Measurements from ENCODE around the gene CYP2A6.
A peak's percentile ranks its signal among the peaks of the same experiment; 100 is the strongest.
"Not testable (repeated sequence)": the region's sequence is repeated elsewhere in the genome, so short reads cannot be mapped to it uniquely, and the experiment has no call there.

CYP2A6 gene

DNA sequence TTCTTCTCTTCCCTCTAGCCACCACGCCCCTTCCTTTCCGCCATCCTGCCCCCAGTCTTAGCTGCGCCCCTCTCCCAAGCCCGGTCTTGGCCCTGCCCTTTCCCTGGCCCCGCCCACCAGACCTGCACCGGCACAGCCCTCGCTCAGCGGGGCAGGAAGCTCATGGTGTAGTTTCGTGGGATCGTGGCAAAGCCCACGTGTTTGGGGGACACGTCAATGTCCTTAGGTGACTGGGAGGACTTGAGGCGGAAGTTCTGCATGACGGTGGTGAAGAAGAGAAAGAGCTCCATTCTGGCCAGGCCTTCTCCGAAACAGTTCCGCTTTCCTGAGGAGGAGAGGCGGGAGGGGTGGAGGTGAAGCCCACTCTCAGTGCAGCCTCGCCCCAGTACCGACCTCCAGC, 6.6 kb downstream of the CYP2A6 start:
- not testable (repeated sequence) for DNase-seq (ENCODE audit: low read depth)

DNA sequence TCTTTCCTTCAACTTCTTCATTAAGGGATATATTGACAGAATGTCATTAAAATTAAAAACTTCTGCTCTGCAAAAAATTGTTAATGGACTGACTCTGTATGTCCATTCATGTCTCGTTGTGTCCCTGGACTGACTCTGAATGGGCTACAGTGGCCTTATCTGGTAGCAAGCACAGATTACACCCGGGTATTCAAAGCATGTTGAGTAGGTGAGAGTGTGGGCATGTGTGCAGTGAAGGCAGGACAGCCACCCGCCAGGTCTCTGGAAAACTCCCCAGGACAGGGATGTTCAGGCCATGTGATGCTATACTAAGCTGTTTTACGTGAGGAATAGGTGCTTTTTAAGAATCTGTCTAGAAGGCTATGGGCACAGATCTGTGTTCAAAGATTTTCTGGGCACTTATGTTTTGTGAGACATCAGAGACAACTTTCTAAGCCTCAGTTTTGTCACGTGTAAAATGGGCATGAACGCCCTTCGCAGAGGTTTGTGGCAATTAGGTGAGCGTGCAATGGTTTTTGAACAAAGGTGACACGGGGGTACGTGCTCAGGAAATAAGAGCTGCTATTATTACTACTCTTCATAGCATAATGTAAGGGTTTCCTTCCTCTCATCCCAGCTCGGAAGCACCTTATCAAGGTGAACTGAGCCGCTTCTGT, 7.1 kb downstream of the CYP2A6 start:
- not testable (repeated sequence) for DNase-seq (ENCODE audit: low read depth)

DNA sequence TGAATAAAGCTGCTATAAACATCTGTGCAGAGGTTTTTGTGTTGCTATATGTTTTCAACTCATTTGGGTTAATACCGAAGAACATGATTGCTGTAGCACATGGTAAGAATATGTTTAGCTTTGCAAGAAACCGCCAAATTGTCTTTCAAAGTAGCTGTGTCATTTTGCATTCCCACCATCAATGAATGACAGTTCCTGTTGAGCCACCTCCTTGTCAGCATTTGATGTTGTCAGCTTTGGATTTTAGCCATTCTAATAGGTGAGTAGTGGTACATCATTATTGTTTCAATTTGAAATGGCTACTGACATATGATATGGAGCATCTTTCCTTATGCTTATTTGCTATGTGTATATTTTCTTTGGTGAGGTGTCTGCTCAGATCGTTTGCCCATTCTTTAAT, 8.2 kb downstream of the CYP2A6 start:
- not testable (repeated sequence) for DNase-seq (ENCODE audit: low read depth)

DNA sequence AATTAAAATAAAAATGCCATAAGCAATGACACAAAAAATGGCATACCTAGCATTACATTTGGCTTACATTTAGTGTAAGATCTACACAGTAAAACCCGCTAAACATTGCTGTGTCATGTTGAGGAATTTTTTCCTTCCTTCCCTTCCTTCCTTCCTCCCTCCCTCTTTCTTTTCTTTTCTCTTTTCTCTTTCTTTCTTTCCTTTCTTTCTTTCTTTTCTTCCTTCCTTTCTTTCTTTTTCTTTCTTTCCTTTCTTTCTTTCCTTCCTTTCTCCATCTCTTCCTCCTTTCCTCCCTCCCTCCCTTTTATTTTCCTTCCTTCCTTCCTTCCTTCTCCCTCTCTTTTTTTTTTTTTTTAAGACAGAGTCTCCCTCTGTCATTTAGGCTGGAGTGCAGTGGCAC, 11.8 kb downstream of the CYP2A6 start:
- not testable (repeated sequence) for DNase-seq (ENCODE audit: low read depth)

DNA sequence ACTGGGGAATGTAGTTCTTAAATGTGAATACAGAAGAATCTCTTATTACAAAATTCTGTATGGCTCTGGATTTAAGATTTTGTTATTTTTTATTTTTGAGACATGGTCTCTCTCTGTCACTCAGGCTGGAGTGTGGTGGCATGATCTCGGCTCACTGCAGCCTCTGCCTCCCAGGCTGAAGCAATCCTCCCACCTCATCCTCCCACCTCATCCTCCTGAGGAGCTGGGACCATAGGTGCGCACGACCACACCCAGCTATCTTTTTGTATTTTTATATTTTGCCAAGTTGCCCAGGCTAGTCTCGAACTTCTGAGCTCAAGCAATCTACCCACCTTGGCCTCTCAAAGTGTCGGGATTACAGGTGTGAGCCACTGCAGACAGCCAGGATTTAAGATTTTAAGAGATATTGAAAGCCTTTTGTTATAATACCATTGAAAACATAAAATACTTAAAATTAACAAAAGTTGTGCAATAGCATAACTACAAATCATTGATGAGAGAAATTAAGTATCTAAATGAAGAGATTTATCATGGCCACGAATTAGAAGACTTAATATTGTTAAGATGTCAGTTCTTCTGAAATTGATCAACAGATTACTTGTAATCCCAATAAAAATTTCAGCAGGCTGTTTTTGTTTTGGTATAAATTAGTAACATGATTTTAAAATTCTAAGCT, 13.4 kb downstream of the CYP2A6 start:
- no peak for DNase-seq (ENCODE audit: low read depth)

DNA sequence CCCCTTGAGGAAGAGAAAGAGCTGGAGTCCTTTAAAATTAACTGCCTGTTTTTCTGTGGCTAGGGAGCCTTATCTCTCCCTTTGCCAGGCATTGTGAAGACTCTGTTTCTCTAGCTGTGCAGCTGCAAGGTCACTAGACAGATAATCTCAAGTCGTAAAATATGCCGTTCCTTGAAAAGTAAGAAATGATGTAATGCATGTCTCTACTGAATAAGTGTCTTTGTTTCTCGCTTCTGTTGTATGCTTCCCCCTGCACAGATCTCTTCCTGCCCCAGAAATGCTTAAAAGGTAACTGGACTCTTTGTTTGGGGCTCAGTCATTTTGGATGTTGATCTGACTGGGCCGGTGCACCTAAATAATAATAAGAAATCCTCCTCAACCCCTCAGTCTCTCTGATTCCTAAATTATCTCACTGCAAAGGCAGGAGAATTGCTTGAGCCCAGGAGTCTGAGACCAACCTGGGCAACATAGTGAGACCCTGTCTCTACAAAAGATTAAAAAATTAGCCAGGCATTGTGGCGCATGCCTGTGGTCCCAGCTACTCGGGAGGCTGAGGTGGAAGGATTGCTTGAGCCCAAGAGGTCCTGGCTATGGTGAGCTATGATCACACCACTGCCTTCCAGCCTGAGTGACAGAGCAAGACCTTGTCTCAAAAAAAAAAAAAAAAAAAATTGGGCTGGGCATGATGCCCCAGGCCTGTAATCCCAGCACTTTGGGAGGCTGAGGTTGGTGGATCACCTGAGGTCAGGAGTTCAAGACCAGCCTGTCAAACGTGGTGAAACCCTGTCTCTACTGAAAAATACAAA, 16.3 kb downstream of the CYP2A6 start:
- not testable (repeated sequence) for DNase-seq (ENCODE audit: low read depth)

DNA sequence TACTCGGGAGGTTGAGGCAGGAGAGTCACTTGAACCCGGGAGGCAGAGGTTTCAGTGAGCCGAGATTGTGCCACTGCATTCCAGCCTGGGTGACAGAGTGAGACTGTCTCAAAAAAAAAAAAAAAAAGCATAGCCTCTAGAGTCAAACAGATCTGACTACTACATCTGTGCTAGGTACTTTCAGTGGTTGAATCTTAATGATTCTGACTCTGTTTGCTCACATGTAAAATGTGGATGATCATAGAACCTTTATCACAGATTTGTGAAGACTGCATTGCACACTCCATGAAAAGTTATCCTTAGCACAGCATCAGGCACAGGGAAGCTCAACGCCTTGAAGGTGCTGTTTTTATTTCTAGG, 17.8 kb downstream of the CYP2A6 start:
- DNase-seq (ENCODE audit: low read depth) = not testable (repeated sequence)

DNA sequence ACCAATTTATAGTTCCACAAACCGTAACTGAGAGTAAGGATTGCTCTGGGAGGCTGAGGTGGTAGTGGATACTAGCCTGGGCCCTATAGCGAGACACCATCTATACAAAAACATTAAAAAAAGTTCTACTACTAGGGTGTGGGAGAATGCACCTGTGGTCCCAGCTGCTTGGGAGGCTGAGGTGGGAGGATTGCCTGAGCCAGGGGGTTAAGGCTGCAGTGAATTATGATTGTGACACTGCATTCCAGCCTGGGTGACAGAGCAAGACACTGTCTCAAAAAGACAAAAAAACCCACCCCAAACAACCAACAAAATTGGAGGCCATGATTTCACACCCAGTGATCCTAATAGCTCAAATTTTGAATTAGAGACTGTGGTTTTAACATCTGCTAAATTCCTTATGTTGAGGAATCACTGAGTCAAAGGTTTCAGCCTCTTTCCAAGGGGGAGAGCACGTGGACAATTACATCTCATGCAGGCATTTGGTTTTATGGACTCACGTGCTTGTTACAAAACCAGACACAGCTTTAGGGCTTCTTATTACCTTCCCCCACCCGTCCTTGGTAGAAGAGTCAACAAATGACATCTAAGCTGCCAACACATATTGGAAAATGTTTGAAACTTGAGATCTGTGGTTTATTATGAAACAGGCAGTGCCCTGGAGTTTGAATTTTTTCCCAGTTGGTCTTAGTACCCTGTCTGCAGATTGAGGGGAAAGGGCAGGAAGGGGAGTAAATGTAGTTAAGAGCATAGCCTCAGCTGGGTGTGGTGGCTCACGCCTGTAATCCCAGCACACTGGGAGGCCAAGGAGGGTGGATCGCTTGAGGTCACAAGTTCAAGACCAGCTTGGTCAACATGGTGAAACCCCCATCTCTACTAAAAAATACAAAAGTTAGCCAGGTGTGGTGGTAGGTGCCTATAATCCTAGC, 18.5 kb downstream of the CYP2A6 start:
- DNase-seq (ENCODE audit: low read depth) = peak; percentile 99

DNA sequence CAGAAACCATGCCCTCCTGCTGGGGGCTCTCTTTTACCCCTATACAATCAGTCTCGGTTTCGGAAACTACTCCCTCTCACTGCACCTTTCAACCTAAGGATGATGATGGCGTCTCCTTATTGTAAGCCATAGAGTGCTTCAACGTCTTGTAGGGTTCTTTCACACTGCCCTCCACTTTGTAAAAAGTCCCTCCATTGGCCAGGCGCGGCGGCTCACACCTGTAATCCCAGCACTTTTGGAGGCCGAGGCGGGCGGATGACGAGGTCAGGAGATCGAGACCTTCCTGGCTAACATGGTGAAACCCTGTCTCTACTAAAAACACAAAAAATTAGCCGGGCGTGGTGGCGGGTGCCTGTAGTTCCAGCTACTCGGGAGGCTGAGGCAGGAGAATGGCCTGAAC, 19.5 kb downstream of the CYP2A6 start:
- not testable (repeated sequence) for DNase-seq (ENCODE audit: low read depth)

DNA sequence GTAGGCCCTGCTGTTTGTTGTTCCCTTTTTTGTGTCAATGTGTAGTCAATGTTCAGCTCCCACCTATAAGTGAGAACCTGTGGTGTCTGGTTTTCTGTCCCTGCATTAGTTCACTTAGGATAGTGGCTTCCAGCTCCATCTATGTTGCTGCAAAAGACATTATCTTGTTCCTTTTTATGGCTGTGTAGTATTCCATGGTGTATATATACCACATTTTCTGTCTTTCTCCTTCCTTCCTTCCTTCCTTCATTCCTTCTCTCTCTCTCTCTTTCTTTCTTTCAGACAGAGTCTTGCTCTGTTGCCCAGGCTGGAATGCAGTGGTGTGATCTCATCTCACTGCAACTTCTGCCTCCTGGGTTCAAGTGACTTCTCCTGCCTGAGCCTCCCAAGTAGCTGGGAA, 21.0 kb downstream of the CYP2A6 start:
- no peak for DNase-seq (ENCODE audit: low read depth)

DNA sequence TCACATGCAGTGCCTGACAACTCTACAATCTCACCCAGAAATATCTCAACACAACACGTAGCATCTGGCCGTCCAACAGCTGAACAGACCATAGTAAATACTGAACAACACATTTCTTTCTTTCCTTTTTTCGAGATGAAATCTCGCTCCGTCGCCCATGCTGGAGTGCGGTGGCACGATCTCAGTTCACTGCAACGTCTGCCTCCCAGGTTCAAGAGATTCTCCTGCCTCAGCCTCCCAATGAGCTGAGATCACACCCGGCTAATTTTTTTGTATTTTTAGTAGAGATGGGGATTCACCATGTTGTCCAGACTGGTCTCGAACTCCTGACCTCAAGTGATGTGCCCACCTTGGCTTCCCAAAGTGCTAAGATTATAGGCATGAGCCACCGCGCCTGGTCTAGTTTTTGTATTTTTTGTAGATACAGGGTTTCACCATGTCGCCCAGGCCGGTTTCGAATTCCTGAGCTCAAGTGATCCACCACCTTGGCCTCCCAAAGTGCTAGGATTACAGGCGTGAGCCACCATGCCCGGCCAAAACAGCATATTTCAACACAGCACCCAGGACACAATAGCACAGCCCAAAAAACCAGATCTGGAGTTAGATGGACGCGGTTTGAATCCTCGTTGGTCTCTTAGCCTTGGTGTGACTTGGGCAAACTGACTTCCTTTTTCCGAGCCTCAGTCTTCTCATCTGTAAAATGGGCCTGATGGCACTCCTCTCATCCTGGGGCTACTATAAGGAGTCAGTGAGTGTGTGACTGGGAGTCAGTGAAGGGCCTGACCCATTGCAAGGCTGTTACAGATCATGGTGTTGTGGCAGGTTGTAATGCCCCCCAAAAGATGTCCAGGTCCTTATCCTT, 22.6 kb downstream of the CYP2A6 start:
- no peak for DNase-seq (ENCODE audit: low read depth)

DNA sequence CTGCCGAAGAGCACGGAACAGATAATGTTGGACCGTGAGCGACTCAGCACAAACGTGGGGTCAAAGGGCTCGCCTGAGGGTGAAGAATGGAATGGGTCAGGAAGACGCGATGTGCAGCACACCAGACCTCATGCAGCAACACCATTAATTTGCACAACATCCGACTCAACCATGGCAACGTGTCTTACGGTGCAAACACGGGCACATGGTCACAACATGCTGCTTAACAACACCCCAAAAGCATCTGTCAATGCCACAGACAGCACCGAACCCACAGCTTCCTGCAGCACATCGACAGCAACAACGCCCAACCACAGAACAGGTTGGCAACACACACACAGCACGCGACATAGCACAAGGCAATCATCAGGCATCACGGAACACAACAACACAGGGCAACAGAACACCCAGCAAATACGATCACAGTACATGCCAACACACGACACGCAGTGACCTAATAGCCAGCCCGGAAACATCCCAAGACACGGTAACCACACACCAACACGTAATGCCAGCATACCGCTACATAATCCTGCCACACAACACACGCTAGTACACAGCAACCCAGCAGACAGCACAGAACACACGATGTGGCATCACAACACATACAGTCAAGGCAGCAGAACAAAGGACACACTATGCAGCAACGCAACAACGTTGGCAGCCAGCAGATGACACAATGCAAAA, 23.4 kb downstream of the CYP2A6 start:
- not testable (repeated sequence) for DNase-seq (ENCODE audit: low read depth)

DNA sequence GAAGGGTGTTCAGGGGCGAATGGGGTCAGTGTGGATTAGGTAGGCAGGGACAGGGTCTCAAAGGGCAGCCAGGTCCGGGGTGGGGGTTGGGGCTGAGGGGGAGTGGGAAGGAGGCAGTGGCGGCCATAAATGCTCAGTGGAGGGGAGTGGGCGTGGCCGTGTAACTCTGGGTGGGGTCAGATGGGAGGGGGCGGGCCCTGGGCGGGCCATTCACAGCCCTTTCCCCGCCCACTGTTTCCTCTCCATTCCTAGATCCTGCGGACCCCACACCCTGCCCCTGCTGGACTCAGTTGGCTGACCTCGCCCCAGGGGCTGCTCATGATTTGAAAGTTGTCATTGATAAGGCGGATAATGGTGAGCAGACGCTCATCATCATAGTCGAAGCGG, 23.9 kb downstream of the CYP2A6 start:
- not testable (repeated sequence) for DNase-seq (ENCODE audit: low read depth)

DNA sequence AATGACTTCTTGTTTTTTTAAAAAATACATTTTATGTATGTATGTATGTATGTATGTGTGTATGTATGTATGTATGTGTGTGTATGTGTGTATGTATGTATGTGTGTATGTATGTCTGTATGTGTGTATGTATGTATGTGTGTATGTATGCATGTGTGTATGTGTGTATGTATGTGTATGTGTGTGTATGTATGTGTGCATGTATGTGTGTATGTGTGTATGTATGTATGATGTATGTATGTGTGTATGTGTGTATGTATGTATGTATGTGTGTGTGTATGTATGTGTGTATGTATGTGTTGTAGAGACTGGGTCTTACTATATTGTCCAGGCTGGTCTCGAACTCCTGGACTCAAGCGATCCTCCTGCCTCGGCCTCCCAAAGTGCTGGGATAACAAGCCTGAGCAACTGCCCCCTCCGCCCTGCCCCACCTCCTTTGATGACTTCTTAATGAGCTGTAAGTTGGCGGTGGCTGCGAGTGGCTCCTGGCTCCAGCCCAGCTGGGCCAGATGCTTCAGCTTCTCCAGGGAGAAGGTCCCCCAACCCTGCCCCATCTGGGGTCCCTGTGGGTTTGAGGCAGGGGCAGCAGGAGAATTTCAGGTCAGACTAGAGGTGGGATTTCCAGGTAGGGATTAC, 24.7 kb downstream of the CYP2A6 start:
- not testable (repeated sequence) for DNase-seq (ENCODE audit: low read depth)

DNA sequence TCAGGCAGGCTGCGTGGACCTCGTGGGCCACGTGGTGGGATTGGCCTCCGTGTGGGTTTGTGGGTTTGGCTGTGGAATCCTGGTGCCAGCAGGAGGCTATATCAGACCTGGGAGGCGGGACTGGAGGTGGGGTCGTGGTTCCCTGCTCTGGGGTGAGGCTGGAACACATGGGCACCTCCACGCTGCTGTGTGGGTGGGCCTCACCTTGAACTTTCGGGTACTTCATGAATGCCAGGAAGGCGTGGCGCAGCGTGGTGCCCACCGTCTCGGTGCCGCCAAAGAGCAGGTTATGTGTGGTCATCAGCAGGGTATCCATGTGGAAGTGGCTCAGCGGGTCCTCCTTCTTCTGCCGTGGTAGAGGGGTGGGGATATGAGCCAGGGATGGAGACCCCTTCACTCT, 25.3 kb downstream of the CYP2A6 start:
- not testable (repeated sequence) for DNase-seq (ENCODE audit: low read depth)

DNA sequence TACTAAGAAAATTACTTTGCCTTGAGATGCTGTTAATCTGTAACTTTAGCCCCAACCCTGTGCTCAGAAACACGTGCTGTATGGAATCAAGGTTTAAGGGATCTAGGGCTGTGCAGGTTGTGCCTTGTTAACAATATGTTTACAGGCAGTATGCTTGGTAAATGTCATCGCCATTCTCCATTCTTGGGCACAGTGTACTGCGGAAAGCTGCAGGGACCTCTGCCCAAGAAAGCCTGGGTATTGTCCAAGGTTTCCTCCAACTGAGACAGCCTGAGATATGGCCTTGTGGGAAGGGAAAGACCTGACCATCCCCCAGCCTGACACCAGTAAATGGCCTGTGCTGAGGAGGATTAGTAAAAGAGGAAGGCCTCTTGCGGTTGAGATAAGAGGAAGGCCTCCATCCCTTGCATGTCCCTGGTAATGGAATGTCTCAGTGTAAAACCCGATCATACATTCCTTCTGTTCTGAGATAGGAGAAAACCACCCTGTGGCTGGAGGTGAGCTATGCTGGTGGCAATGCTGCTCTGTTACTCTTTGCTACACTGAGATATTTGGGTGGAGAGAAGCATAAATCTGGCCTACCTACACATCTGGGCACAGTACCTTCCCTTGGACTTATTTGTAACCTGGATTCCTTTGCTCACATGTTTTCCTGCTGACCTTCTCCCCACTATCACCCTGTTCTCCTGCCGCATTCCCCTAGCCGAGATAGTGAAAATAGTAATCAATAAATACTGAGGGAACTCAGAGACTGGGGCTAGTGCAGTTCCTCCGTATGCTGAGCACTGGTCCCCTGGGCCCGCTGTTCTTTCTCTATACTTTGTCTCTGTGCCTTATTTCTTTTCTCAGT, 27.3 kb downstream of the CYP2A6 start:
- DNase-seq (ENCODE audit: low read depth) = peak; percentile 38

DNA sequence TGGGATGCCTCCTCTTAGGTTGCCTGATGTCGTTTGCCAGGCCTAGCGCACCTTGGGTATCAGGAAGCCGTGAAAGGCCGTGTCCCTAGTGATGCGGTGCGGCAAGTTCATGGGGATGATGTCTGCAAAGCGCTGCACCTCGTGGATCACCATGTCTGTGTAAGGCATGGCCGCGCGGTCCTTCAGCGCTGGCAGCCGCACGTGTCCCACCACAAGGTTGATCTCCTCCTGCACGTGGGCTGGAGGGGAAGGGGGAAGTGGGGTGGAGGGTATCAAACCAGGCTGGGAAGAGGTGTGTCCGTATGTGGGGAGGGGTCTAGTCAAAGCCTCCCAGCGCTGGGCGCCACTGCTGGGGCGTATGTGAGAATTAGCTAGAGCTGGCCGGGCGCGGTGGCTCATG, 28.1 kb downstream of the CYP2A6 start:
- DNase-seq (ENCODE audit: low read depth) = no peak

DNA sequence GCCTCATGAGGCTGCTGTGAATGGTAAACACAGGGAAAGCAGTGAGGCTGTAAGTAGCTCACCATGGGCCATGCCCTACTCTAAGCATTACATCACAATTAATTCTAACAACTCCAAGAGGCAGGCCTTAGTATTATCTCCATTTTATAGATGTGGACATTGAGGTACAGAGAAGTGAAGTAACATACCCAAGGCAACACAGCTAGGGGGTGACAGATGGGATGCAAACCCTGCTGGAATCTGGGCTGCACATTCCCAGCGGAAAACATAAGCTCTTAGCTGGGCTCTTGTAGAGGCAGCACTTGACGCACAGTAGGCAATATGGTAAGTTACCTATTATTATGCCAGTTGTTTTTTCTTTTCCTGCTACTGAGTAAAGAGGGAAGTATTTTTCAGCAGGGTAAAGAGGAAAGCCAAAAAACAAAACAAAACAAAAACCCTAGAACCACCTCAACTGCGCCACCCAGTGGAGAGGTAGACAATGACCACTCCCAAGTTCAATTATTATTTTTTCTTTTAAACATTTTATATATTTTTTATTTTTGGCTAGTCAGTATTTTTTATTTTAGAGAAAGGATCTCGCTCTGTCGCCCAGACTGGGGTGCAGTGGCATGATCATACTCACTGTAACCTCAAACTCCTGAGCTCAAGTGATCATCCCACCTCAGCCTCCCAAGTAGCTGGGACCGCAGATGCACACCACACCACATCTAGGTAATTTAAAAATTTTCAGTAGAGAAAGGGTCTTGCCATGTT, 30.6 kb downstream of the CYP2A6 start:
- DNase-seq (ENCODE audit: low read depth) = peak; percentile 50
